Measurements from ENCODE around the gene CAPN7.
A peak's percentile ranks its signal among the peaks of the same experiment; 100 is the strongest.

The CAPN7 gene

DNA sequence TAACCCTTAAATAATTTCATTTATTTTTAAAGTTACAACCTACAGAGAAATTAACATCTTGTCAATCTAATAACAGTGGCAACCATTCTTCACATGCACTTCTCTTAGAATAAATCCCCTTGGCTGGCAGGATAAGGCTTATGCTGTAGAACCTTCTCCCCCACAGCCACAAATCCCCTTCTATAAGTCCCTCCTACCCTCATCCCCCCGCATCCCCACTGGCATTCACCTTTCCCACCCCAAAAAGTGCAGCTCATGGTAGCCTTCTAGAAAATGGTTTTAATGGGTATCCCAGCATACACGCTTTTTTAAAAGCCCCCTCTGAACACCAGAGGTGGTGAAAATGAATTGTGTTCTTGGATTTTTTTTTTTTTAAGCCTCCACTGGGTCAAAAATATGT, 49.2 kb downstream of the CAPN7 start:
- no peak for DNase-seq

DNA sequence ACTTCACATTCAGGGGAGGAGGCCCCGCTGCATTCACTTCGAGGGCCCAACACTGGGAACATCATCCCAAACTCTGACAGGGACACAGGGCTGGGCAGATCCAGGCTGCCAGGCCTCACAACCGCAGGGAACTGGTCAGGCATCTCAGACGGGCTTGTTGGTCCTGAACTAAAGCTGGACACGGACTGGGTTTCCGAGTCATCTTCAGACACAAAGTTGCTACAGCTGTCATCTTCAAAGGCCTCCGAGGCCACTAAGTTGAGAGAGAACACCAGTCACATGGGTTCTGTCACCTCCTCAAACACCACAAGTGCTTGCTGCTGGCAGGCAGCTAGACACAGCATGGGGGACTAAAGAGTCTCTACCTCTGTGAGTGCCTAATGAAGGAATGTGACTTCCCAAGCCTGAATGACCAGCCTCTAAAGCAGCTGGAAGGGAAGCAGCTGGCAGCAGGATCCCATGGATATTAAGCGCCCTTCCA, 50.9 kb downstream of the CAPN7 start:
- no peak for DNase-seq

GRCh38 chr3:15258720-15259119, 52.7 kb downstream of the CAPN7 start:
- DNase-seq: no peak

- no peak for DNase-seq
These were observed 54.5 kb downstream of the CAPN7 start for GRCh38 chr3:15260531-15260930.

GRCh38 chr3:15261274-15261673, 55.2 kb downstream of the CAPN7 start:
- DNase-seq: no peak

GRCh38 chr3:15262021-15262420, 56.0 kb downstream of the CAPN7 start:
- no peak for DNase-seq

- DNase-seq: no peak
These were observed 57.1 kb downstream of the CAPN7 start for GRCh38 chr3:15263120-15263519.

GRCh38 chr3:15263926-15264325, 57.9 kb downstream of the CAPN7 start:
- DNase-seq: no peak

DNA sequence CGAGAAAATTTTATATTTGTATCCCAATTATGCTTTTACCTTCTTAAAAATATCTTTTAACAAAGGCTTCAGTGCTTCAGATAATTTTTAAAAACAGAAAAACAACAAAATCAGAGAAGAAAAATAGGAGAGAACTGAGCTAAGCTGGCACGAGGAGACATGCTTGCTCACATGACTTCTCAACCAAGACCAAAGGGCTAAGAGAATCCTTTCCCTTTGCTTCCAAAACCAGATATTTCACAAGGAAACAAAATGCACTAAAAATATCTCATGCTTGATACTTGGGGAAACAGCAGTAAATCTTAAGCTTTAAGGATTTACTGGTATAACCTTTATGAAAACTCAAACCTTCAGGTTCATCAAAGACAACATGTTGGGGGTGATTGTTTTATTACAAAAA, 58.4 kb downstream of the CAPN7 start:
- no peak for DNase-seq

DNA sequence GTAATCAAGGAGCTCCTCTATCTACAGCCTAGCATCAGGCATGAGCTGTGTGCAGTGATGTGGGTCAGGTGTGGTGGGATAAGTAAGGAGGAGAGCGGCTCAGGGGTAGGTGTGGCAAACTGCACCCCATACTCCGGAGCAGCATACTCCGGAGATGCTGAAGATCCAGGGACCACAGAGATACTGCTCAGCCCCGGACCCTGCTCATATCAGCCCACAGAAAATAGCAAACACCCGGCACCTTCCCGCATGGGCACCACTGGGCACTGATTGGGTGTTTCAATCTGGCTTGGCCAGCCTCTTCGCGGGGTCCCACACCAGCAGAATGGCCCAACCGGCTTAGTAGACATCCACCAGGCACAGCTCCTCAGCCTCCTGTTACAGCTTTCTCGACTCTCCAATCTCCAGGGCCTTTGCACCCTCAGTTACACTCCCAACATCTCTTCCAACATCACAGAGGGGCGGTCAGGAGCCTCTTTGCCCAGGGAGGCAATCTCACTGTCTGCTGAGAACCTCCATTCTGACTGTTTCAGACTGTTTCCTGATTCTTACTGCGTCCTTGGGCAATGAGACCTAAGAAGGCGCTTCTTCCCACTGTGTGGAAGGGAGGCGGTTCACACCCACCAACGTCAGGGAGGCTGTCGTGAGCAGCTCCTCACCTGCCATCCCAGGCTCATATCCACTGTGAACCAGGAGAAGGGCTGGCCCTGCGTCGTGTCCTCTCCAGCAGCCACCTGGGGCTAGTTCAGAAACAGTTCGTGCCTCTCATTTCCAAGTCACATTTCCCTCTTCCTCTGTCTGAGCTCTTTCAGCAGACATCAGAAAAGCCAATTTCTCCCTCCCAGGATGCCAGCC, 59.8 kb downstream of the CAPN7 start:
- DNase-seq: no peak

- no peak for DNase-seq
These were observed 60.7 kb downstream of the CAPN7 start for GRCh38 chr3:15266510-15267376.

- DNase-seq: no peak
These were observed 61.5 kb downstream of the CAPN7 start for GRCh38 chr3:15267502-15267901.

GRCh38 chr3:15268033-15268631, 62.1 kb downstream of the CAPN7 start:
- DNase-seq: peak; percentile 78

GRCh38 chr3:15269091-15269989, 63.3 kb downstream of the CAPN7 start:
- DNase-seq: peak; percentile 97

GRCh38 chr3:15271030-15271429, 65.0 kb downstream of the CAPN7 start:
- DNase-seq: no peak

DNA sequence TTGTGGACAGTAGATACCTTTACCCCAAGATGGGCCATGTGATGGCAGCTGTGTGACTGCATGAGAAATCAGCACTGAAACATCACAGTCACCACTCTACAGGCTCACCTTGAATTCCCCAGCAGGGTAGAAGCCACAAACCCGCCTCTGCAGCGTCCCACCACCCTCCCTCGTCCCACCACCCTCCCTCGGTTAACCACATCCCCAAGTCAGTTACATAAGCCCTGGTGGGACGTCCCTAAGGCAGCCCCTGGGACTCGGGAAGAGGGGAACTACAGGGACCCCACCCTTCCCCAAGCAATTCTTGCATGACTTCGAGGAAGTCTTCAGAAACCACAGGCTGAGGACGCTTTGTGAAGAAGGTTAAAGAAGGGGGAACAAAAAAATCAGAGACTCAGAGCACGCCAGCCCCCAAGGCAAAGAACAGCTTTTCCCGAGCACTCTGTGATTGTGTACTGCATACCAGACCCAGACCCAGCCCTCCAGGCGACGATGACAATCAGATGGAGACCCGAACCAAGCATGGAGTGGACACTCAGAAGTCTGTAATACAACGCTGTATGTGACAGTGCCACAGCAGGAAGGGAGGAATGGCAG, 65.8 kb downstream of the CAPN7 start:
- DNase-seq: no peak

DNA sequence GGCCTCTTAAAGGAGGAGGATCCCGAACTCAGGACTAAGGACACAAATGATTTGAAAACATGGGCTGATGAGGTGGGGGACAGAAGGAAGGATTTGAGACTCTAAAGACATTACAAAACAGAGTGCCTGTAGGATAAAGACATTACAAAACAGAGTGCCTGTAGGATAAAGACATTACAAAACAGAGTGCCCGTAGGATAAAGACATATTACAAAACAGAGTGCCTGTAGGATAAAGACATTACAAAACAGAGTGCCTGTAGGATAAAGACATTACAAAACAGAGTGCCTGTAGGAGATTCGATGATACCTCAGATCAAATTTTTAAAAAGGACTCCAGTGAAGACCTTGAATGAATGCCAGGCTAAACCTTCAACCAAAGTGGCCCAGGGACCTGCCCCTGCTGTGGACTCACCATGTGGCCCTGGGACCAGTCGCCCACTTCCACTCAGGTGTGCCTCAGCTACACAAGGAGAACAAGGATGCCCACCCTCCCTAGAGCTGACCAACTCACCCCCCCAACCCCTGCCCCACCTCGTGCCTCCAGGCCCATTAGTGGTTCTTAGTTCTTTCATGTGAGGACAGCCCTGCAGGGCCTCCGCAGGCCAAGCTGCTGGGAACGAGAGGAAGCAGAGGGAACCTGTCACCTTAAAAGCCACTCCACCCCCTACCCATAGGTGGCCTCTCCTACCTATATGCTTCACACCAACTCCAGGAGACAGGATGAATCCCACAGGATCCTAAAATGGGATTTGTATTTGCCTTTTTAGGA, 66.6 kb downstream of the CAPN7 start:
- DNase-seq: no peak

GRCh38 chr3:15273227-15273626, 67.2 kb downstream of the CAPN7 start:
- DNase-seq: no peak

GRCh38 chr3:15276028-15276724, 70.1 kb downstream of the CAPN7 start:
- DNase-seq: peak; percentile 32

GRCh38 chr3:15277861-15278500, 71.9 kb downstream of the CAPN7 start:
- DNase-seq: no peak
